Measurements from ENCODE around the gene DEDD.

- no peak for TF ChIP-seq CTCF (IDR thresholded peaks at IDR 0.05)
- TF ChIP-seq SIN3A (IDR thresholded peaks at IDR 0.05; ENCODE audit: borderline replicate concordance, low read depth, low read length): no peak
- no peak for TF ChIP-seq RFX5 (IDR thresholded peaks at IDR 0.05; ENCODE audit: low read length)
- TF ChIP-seq EP300 (IDR thresholded peaks at IDR 0.05; ENCODE audit: borderline replicate concordance in 1 of 2, low read depth in 1 of 2, low read length in 1 of 2): no peak
- no peak for TF ChIP-seq TCF12 (IDR thresholded peaks at IDR 0.05)
- no peak for TF ChIP-seq RXRA (IDR thresholded peaks at IDR 0.05; ENCODE audit: borderline replicate concordance, low read depth)
- TF ChIP-seq RAD21 (IDR thresholded peaks at IDR 0.05; ENCODE audit: low read length): no peak
- TF ChIP-seq GATA2 (CRISPR knock-in tag; IDR thresholded peaks at IDR 0.05): no peak
- no peak for TF ChIP-seq MXI1 (IDR thresholded peaks at IDR 0.05; ENCODE audit: low read depth, low read length)
Measured at GRCh38 chr1:161111117-161111516, 21.4 kb downstream of the DEDD start.
